Measurements from ENCODE around the gene PDCD1LG2.

PDCD1LG2 gene

DNA sequence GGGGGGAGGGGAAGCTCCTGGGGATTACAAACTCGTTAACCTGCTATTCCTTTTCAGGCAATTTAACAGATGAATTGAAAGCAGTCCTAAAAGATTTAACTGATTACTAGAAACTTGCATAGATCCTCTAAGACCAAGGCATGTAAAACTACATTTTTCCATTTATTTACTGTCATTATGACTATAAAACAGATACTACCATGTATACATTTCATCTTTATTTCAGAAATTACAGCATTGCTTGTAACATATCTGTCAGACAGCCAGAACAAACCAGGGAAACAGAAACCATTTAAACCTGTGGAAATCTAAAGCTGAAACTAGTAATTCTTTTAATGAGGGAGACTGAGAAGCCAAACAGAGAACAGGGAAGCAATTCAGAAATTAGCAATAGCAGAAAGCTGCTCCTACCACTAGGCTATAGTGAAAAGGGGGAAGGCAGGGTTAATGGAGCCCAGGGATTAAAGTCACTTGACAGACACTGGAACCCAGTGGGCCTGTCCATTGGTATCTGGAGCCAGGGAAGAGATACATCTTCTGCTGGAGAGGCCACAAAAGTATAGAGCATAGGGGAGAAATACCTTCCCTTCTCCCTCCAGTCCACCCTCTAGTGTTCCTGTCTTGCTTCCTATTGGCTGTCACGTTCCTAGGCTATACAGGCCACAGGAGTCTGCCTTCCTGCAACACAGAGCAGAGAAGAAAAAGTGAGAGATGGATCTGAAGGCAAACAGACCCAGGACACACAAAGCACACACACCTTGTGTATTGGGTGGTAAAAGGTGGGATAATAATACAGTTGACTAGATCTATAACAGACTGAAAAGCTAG, 33.8 kb downstream of the PDCD1LG2 start:
- Mint-ChIP-seq H3K27ac (no peak overlapping the region), H3K4me3 (no peak overlapping the region), H3K9me3 (peaks cover 11 to 14% of the 10 kb centered on the region in 2 donors), H3K4me1 (no peaks in the 10 kb centered on the region), H3K27me3 (no peaks in the 10 kb centered on the region)
- ATAC-seq (peak; percentile 33), DNase-seq (no peak)

DNA sequence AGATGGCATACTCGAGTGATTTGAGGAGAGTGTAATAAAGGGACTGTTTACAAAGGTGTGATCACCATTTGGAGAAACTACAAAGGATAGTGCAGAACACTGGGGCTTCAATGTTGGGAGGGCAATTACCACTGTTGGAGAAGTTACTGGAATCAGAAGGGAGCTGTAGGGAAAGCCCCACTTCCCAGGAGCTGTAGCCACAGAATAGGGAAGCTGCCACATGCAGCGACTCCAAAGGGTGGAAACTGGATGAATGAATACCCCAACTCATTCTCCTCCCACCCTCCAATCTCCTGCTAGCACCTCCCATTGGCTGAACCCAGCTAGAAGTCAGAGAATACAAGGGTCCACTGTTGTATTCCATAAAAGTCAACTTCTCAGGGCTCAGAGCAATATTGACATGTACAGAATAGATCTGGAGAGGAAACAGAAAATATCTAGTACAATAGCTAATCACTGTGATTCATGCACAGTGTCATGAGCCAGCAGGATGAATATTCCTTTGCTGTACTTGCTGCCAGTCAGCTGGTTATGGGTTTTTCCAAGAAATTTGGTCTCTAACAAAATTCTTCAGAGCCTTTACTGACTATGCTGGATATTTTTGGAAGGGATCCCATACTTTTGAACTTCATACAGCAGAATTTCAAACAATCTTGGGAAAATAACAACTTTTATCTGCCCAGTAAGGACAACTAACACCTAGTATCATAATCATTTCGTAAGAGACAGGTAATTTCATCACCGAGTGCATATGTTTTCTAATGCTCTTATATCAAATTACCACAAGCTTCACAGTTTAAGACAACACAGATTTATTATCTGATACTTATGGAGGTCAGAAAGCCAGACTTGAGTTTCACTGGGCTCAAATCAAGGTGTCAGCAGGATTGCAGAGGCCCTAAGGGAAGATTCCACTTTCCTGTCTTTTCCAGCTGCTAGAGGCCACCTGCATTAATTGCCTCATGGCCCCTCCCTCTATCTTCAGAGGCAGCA, 39.6 kb downstream of the PDCD1LG2 start:
- ATAC-seq (no peak), DNase-seq (no peak)
- H3K4me3 Mint-ChIP-seq = no peak overlapping the region
- no peaks in the 10 kb centered on the region for H3K9me3 Mint-ChIP-seq
- H3K27ac Mint-ChIP-seq = no peak overlapping the region
- H3K4me1 Mint-ChIP-seq = no peaks in the 10 kb centered on the region
- no peaks in the 10 kb centered on the region for H3K27me3 Mint-ChIP-seq

DNA sequence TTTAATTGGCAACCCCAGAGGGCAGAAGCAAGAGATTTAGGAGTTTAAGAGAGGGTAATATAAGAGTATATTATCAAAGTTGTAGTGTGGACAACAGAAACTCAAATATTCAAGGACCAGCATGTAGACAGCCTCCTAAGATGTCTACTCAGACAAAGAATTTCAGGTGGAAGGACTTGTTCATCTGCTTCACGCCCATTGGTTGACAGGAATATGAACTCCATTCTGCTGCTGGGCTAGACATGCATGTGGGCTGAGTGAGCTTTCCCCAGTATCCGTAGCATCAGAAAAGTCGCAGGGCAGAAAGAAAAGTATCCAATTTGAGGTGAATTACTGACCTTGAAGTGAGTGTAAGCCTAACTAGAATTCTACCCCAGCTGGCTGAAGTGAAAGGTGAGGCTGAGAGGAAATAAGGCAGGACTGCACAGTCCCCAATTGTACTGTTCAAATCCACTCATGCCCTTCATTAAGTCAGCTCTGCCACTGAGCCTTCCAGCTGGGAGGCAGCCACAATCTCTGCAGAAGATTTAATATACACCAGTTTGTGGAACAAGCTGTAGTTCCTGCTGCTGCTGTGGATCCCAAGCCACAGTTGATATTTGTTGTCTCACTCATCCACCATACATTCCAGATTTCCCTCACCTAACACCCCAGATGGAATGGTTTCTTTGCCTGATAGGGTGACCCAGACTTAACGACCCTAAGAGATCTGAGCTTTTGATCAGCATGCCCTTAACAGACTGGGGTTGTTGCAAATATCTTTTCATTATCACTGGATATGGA, 41.2 kb downstream of the PDCD1LG2 start:
- DNase-seq (no peak), ATAC-seq (no peak)
- Mint-ChIP-seq H3K27me3 (no peaks in the 10 kb centered on the region), H3K4me3 (no peak overlapping the region), H3K9me3 (no peaks in the 10 kb centered on the region), H3K27ac (no peak overlapping the region), H3K4me1 (no peaks in the 10 kb centered on the region)

DNA sequence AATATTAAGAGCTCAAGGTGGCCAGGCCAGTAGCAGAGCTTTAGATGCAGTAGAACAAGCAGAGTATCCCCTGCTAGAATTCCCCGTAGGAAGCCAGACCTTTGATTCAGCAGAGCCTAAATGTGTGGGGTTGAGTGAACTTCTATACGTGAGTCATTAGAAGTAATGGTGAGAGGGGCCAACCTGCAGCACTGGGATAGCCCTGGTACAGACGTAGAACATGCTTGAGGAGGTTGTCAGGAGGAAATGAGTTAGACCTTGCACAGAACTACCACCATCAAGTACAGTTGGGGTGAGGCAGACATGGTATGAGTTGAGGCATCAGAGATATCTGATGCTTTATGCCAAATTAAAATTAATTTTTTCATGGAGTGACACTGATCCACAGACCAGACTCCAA, 42.0 kb downstream of the PDCD1LG2 start:
- Mint-ChIP-seq H3K27me3 (no peaks in the 10 kb centered on the region), H3K27ac (no peak overlapping the region), H3K9me3 (no peaks in the 10 kb centered on the region), H3K4me1 (peaks cover 7% of the 10 kb centered on the region), H3K4me3 (no peak overlapping the region)
- DNase-seq (no peak), ATAC-seq (no peak)

GRCh38 chr9:5553211-5553610, 42.9 kb downstream of the PDCD1LG2 start:
- Mint-ChIP-seq H3K9me3 (no peaks in the 10 kb centered on the region), H3K27me3 (no peaks in the 10 kb centered on the region), H3K27ac (no peak overlapping the region), H3K4me1 (peaks cover 16% of the 10 kb centered on the region), H3K4me3 (no peak overlapping the region)
- ATAC-seq = no peak
- no peak for DNase-seq

GRCh38 chr9:5554254-5554653, 43.9 kb downstream of the PDCD1LG2 start:
- H3K4me1 Mint-ChIP-seq = peaks cover 25% of the 10 kb centered on the region
- H3K4me3 Mint-ChIP-seq = no peak overlapping the region
- no peak overlapping the region for H3K27ac Mint-ChIP-seq
- no peaks in the 10 kb centered on the region for H3K27me3 Mint-ChIP-seq
- no peaks in the 10 kb centered on the region for H3K9me3 Mint-ChIP-seq
- no peak for DNase-seq
- no peak for ATAC-seq

- H3K4me1 Mint-ChIP-seq = peaks cover 37% of the 10 kb centered on the region
- ATAC-seq = no peak
- H3K9me3 Mint-ChIP-seq = no peaks in the 10 kb centered on the region
- no peaks in the 10 kb centered on the region for H3K27me3 Mint-ChIP-seq
- H3K27ac Mint-ChIP-seq = no peak overlapping the region
- no peak overlapping the region for H3K4me3 Mint-ChIP-seq
- DNase-seq = no peak
Measured at GRCh38 chr9:5556101-5556705, 45.9 kb downstream of the PDCD1LG2 start.

DNA sequence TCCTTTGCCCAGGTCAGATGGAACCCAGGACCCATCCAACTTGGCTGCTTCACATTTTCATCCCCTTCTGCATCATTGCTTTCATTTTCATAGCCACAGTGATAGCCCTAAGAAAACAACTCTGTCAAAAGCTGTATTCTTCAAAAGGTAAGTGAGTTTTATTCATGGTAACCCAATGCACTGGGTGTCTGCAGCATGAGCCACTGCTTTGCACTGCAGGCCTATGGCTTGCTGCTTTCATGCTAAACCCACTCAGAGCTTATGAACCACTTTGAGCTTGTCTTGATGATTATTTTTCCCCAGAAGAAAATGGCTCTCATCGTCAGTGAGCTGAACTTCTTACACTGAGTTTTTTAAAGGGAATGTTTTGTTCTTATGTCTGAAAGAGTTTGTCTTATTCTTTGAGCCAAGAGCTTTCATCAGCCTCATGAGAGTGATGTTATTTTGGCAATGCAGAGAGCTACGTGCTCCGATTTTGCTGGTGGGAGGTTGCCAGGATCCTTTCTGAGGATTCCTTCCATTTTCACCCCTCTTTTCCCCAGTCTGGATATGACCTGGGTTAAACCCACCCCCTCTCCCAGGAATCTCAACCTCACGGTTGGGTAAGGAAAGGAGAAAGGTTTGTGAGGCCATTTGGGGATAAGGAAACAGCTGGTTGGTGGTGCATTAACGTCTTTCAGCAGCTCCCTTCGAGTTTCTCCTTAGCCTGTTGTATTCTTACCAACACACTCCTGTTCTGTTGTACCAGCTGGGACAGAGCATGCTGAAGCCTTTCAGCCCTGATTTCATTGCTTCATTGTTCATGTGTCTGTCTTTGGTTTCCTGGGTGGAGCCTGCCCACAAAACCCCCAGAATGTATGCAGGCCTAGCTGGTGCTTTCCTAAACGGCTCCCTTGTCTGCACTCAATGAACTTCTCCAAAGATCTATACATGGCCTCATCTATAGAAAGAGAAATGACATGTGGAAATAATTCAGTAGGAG, 47.6 kb downstream of the PDCD1LG2 start:
- Mint-ChIP-seq H3K9me3 (peaks cover 0 to 5% of the 10 kb centered on the region in 2 donors), H3K27ac (peak overlapping the region in 1 of 2 donors; percentile 84), H3K4me1 (peaks cover 47% of the 10 kb centered on the region), H3K27me3 (no peaks in the 10 kb centered on the region), H3K4me3 (peak overlapping the region; percentile 52)
- DNase-seq (peak; percentile 8 to 52), ATAC-seq (peak; percentile 90)

GRCh38 chr9:5559659-5560058, 49.3 kb downstream of the PDCD1LG2 start:
- no peaks in the 10 kb centered on the region for H3K27me3 Mint-ChIP-seq
- no peak overlapping the region for H3K27ac Mint-ChIP-seq
- H3K4me1 Mint-ChIP-seq = peaks cover 56% of the 10 kb centered on the region
- H3K4me3 Mint-ChIP-seq = no peak overlapping the region
- ATAC-seq = no peak
- no peak for DNase-seq
- peaks cover 0 to 5% of the 10 kb centered on the region in 2 donors for H3K9me3 Mint-ChIP-seq

DNA sequence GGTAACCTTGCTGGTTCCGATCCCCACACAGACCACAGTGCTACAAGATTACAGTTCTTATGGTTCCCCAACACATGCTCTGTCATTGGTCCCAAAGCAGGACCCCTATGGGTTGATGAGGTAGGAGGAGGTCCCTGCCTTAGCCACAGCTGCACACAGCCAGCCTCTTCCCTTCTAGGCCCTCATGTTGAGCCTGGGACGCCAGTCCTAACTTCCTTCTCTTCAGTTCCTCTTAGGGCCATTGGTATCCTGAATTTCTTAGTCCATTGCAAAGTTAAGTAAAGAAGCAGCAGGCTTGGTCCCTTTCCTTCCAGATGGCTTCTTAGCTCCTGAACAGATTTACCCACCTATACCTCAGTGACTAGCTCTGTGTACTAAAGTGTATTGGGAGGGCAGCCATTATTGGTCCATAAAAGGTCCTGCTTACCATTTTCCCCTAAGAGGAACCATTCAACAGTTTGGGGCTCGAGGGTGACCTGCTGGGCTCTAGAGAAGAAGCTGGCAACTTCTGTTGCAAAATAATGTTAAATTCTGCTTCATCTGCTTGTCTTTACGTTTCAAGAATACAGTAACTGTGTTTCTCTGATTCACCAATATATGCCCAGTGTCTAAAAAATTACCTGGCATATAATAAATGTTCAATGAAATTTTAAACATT, 50.2 kb downstream of the PDCD1LG2 start:
- no peak overlapping the region for H3K4me3 Mint-ChIP-seq
- peaks cover 56% of the 10 kb centered on the region for H3K4me1 Mint-ChIP-seq
- no peak for DNase-seq
- H3K27ac Mint-ChIP-seq = no peak overlapping the region
- peaks cover 0 to 5% of the 10 kb centered on the region in 2 donors for H3K9me3 Mint-ChIP-seq
- H3K27me3 Mint-ChIP-seq = no peaks in the 10 kb centered on the region
- ATAC-seq = no peak

DNA sequence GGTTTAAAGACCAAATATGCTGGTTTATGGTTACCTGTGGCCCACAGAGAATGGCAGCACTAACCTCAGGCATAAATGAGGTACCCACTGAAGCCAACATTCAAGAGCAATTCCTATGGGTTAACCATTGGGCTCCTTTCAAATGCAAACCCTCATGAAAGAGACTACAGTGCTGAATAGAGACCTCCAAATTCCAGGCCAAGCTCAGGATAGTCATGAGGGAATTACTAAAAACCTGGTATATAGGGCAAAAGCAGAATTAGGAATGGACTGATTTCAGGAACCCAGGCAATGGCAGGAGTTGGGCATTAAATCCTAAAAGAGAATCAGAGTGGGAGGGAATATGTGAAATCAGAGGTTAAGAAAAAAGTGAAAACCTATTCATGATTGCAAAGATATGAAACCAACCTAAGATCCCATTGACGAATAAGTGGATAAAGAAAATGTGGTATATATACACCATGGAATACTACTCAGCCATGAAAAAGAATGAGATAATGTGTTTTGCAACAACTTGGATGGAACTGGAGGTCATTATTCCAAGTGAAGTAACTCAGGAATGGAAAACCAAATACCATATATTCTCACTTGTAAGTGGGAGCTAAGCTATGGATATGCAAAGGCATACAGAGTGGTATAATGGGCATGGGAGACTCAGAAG, 51.6 kb downstream of the PDCD1LG2 start:
- no peak for DNase-seq
- Mint-ChIP-seq H3K9me3 (peaks cover 0 to 5% of the 10 kb centered on the region in 2 donors), H3K4me1 (peaks cover 53% of the 10 kb centered on the region), H3K4me3 (no peak overlapping the region), H3K27ac (no peak overlapping the region), H3K27me3 (no peaks in the 10 kb centered on the region)
- ATAC-seq = no peak

DNA sequence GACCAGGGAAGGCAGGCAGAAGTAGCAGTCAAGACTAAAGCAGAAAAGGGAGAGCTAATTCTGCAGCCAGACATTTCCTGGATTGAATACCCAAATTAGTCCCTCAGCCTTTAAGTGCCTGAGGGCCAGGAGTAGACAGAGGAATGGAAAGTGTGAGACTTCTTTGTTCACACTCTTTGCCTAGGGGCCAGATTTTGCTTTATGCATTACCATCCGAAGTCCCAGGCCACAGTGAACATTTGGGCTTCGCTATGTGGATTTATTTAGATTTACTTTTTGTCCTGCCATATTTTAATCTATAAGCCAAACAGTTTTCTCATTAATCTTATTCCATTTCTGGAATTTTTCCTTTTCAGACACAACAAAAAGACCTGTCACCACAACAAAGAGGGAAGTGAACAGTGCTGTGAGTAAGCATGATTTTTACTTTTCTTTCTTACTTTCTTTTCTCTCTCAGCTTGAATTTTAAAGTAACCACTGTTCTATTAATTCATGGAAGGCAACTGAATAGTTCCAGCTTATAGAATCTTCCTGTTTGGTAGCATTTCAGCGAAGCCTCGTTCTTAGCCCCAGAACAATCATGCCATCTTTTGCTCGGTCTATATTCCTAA, 52.6 kb downstream of the PDCD1LG2 start:
- no peak for DNase-seq
- Mint-ChIP-seq H3K4me1 (peaks cover 46% of the 10 kb centered on the region), H3K9me3 (peaks cover 0 to 5% of the 10 kb centered on the region in 2 donors), H3K27ac (peak overlapping the region in 1 of 2 donors; percentile 36), H3K27me3 (no peaks in the 10 kb centered on the region), H3K4me3 (peak overlapping the region in 1 of 2 donors; percentile 36)
- peak; percentile 32 for ATAC-seq

GRCh38 chr9:5563417-5563815, 53.1 kb downstream of the PDCD1LG2 start:
- Mint-ChIP-seq H3K27me3 (no peaks in the 10 kb centered on the region), H3K27ac (peak overlapping the region in 1 of 2 donors; percentile 28), H3K9me3 (peaks cover 0 to 5% of the 10 kb centered on the region in 2 donors), H3K4me1 (peaks cover 46% of the 10 kb centered on the region), H3K4me3 (no peak overlapping the region)
- DNase-seq (no peak), ATAC-seq (no peak)
